CMK (cell line): ENCODE measurements around the gene TBX10.
A peak's percentile ranks its signal among the peaks of the same experiment; 100 is the strongest.
"Not testable (repeated sequence)": the region's sequence is repeated elsewhere in the genome, so short reads cannot be mapped to it uniquely, and the experiment has no call there.

Source experiments
- DNase-seq: peaks from one replicate; pipeline ENCODE4 v3.0.0-alpha.2; 2010; ENCODE audit warnings: low read depth

TBX10 gene

GRCh38 chr11:67664213-67664585 is 24.6 kb upstream of the TBX10 start:
- DNase-seq: no peak

GRCh38 chr11:67663532-67664212 is 24.1 kb upstream of the TBX10 start:
- DNase-seq: no peak

- DNase-seq: no peak
Observed at GRCh38 chr11:67662835-67663531, 23.4 kb upstream of the TBX10 start.

GRCh38 chr11:67662142-67662834 is 22.7 kb upstream of the TBX10 start:
- DNase-seq: no peak

- DNase-seq: not testable (repeated sequence)
Observed at GRCh38 chr11:67660752-67661151, 21.2 kb upstream of the TBX10 start.

- DNase-seq: not testable (repeated sequence)
Observed at GRCh38 chr11:67659651-67660165, 20.1 kb upstream of the TBX10 start.

- no peak for DNase-seq
Observed at GRCh38 chr11:67657300-67657699, 17.7 kb upstream of the TBX10 start.

GRCh38 chr11:67656278-67656922 is 16.8 kb upstream of the TBX10 start:
- DNase-seq: no peak

- DNase-seq: no peak
Observed at GRCh38 chr11:67654225-67654624, 14.7 kb upstream of the TBX10 start.

- DNase-seq: no peak
Observed at GRCh38 chr11:67652965-67653845, 13.6 kb upstream of the TBX10 start.

- no peak for DNase-seq
Observed at GRCh38 chr11:67651976-67652781, 12.6 kb upstream of the TBX10 start.

GRCh38 chr11:67649634-67650510 is 10.3 kb upstream of the TBX10 start:
- DNase-seq: no peak

GRCh38 chr11:67648796-67649613 is 9.4 kb upstream of the TBX10 start:
- no peak for DNase-seq

- DNase-seq: no peak
Observed at GRCh38 chr11:67648140-67648795, 8.7 kb upstream of the TBX10 start.

- DNase-seq: no peak
Observed at GRCh38 chr11:67647471-67647870, 7.9 kb upstream of the TBX10 start.

GRCh38 chr11:67646535-67647336 is 7.2 kb upstream of the TBX10 start:
- peak; percentile 49 for DNase-seq
